ENCODE data around the gene CEP104. TPM values are rescaled to one million over a fixed set of nuclear protein-coding genes. Genes with fewer than 3 reads are reported as not detected.

Gene CEP104
- polyA plus RNA-seq, 1 donor (not counting 4 experiments of a cell fraction or from before 2014, with no cell fraction given): 35.7 TPM

GRCh38 chr1:3850857-3851256, 6.2 kb downstream of the CEP104 start:
- peaks cover 4% of the 10 kb centered on the region for H3K9me1 ChIP-seq (ENCODE audit: control insufficient read depth, extremely low read depth, insufficient read depth, low read length)
- H2AFZ ChIP-seq (ENCODE audit: control insufficient read depth, low read length): no peak overlapping the region
- H3K27me3 ChIP-seq (ENCODE audit: control insufficient read depth, extremely low read depth, insufficient read depth, low read length): no peaks in the 10 kb centered on the region
- peaks cover 28% of the 10 kb centered on the region for H3K79me2 ChIP-seq (ENCODE audit: control insufficient read depth, insufficient read depth, low read length)
- no peak overlapping the region for H3K4me3 ChIP-seq (ENCODE audit: control insufficient read depth in 2 of 3, extremely low read depth in 1 of 3, insufficient read depth in 2 of 3, low read depth in 1 of 3, low read length in 3 of 3)
- dilution Hi-C loops (cut with MboI; ENCODE audit: extremely low pct_ligation_motif_present, low sequenced_read_pairs): no loop called here
- no peaks in the 10 kb centered on the region for H3K9me3 ChIP-seq (ENCODE audit: control insufficient read depth, low read depth, low read length)
- no peak overlapping the region for H3K4me2 ChIP-seq (ENCODE audit: control insufficient read depth, extremely low read depth, insufficient read depth, low read depth, low read length)
- H4K20me1 ChIP-seq (ENCODE audit: control insufficient read depth, extremely low read depth, insufficient read depth, low read length): no peaks in the 10 kb centered on the region
- H3K4me1 ChIP-seq (ENCODE audit: control insufficient read depth, extremely low read depth, insufficient read depth, low read length): peaks cover 7% of the 10 kb centered on the region
- H3K36me3 ChIP-seq (ENCODE audit: control insufficient read depth in 2 of 2, extremely low read depth in 1 of 2, insufficient read depth in 2 of 2, low read length in 2 of 2): peaks cover 11 to 23% of the 10 kb centered on the region in 2 experiments
- TF ChIP-seq CTCF (optimal IDR thresholded peaks at IDR 0.05 in 1 of 3, IDR thresholded peaks at IDR 0.05 in 1 of 3, conservative IDR thresholded peaks at IDR 0.05 in 1 of 3; ENCODE audit: extremely low read depth in 1 of 3, insufficient read depth in 2 of 3, low read length in 3 of 3): no peak
- no peak for TF ChIP-seq EZH2 (IDR thresholded peaks at IDR 0.05; ENCODE audit: low read length)
- no peak for DNase-seq (ENCODE audit: low read depth, low spot score)
- no peak overlapping the region for H3K9ac ChIP-seq (ENCODE audit: control insufficient read depth, extremely low read depth, insufficient read depth, low read length)
- H3K27ac ChIP-seq (ENCODE audit: control insufficient read depth, insufficient read depth, low read length): no peak overlapping the region
- no peak for FAIRE-seq

- DNase-seq (ENCODE audit: low read depth, low spot score) (no peak), FAIRE-seq (no peak)
- Histone ChIP-seq H3K9ac (ENCODE audit: control insufficient read depth, extremely low read depth, insufficient read depth, low read length) (no peak overlapping the region), H3K4me2 (ENCODE audit: control insufficient read depth, extremely low read depth, insufficient read depth, low read depth, low read length) (no peak overlapping the region), H3K36me3 (ENCODE audit: control insufficient read depth in 2 of 2, extremely low read depth in 1 of 2, insufficient read depth in 2 of 2, low read length in 2 of 2) (peaks cover 11 to 30% of the 10 kb centered on the region in 2 experiments), H3K79me2 (ENCODE audit: control insufficient read depth, insufficient read depth, low read length) (no peaks in the 10 kb centered on the region), H3K27me3 (ENCODE audit: control insufficient read depth, extremely low read depth, insufficient read depth, low read length) (no peaks in the 10 kb centered on the region), H3K4me1 (ENCODE audit: control insufficient read depth, extremely low read depth, insufficient read depth, low read length) (no peaks in the 10 kb centered on the region), H2AFZ (ENCODE audit: control insufficient read depth, low read length) (no peak overlapping the region), H3K9me3 (ENCODE audit: control insufficient read depth, low read depth, low read length) (no peaks in the 10 kb centered on the region), H3K4me3 (ENCODE audit: control insufficient read depth in 2 of 3, extremely low read depth in 1 of 3, insufficient read depth in 2 of 3, low read depth in 1 of 3, low read length in 3 of 3) (no peak overlapping the region), H3K9me1 (ENCODE audit: control insufficient read depth, extremely low read depth, insufficient read depth, low read length) (no peaks in the 10 kb centered on the region), H3K27ac (ENCODE audit: control insufficient read depth, insufficient read depth, low read length) (no peak overlapping the region), H4K20me1 (ENCODE audit: control insufficient read depth, extremely low read depth, insufficient read depth, low read length) (no peaks in the 10 kb centered on the region)
- dilution Hi-C loops (cut with MboI; ENCODE audit: extremely low pct_ligation_motif_present, low sequenced_read_pairs): no loop called here
- no peak for TF ChIP-seq CTCF (optimal IDR thresholded peaks at IDR 0.05 in 1 of 3, IDR thresholded peaks at IDR 0.05 in 1 of 3, conservative IDR thresholded peaks at IDR 0.05 in 1 of 3; ENCODE audit: extremely low read depth in 1 of 3, insufficient read depth in 2 of 3, low read length in 3 of 3)
- TF ChIP-seq EZH2 (IDR thresholded peaks at IDR 0.05; ENCODE audit: low read length): no peak
Measured at GRCh38 chr1:3847081-3847480, 9.9 kb downstream of the CEP104 start.

Data from keratinocyte (primary cell).